Caco-2 (cell line): ENCODE results near the gene BCAS3. TPM values are rescaled to one million over a fixed set of nuclear protein-coding genes. Genes with fewer than 3 reads are reported as not detected.

ENCODE experiments used
- BruUV-seq: library from RNA; stranded (reverse); fragments of 400-500 nt; replicated peaks from 2 replicates; lab custom pipeline; 2021; lab: Mats Ljungman, UMichigan
- CTCF ChIA-PET: fragments of 300-600 bp; sonication (Branson Sonifier 250); formaldehyde crosslinking; loops from one replicate; lab custom pipeline; 2022; ENCODE audit warnings: antibody characterized with exemption; lab: Charles Lee
- POLR2A ChIA-PET: fragments of 300-600 bp; sonication (Branson Sonifier 250); formaldehyde crosslinking; loops from one replicate; lab custom pipeline; 2022; ENCODE audit warnings: antibody characterized with exemption; lab: Charles Lee
- DNase-seq, 2 experiments: peaks; one replicate each; pipeline versions ENCODE4 v3.0.0 to v3.0.0-alpha.2; 2020 to 2022
- H3K27me3 ChIP-seq: replicated peaks from 2 replicates; pipeline ENCODE4 v1.6.0; 2011; ENCODE audit warnings: low read length; ENCODE audit not compliant: control insufficient read depth, insufficient read depth
- H3K36me3 ChIP-seq: 2 replicates; pipeline ENCODE4 v1.5.1; 2011; ENCODE audit warnings: low read length; ENCODE audit not compliant: control insufficient read depth, insufficient read depth
- H3K4me1 ChIP-seq: fragments of 250-450 bp; sonication (Bioruptor Pico); 2 replicates; pipeline ENCODE4 v1.5.1; 2020; ENCODE audit warnings: mild to moderate bottlenecking
- H3K4me3 ChIP-seq: 2 replicates; pipeline ENCODE4 v1.5.1; 2011; ENCODE audit warnings: low read depth, mild to moderate bottlenecking, control low read depth, low read length
- H3K9me3 ChIP-seq: fragments of 250-450 bp; sonication (Bioruptor Pico); 2 replicates; pipeline ENCODE4 v1.5.1; 2020; ENCODE audit warnings: mild to moderate bottlenecking, moderate library complexity
- H3K27ac Mint-ChIP-seq: one replicate; pipeline ENCODE4 v1.8.0; 2022; ENCODE audit warnings: mixed read lengths; ENCODE audit not compliant: unreplicated experiment
- H3K27me3 Mint-ChIP-seq: one replicate; pipeline ENCODE4 v1.8.0; 2022; ENCODE audit warnings: mixed read lengths; ENCODE audit not compliant: insufficient read depth, unreplicated experiment
- H3K36me3 Mint-ChIP-seq: one replicate; pipeline ENCODE4 v1.8.0; 2022; ENCODE audit warnings: mild to moderate bottlenecking, mixed read lengths; ENCODE audit not compliant: insufficient read depth, unreplicated experiment
- H3K4me1 Mint-ChIP-seq: one replicate; pipeline ENCODE4 v1.8.0; 2022; ENCODE audit warnings: low read depth, mixed read lengths; ENCODE audit not compliant: unreplicated experiment
- H3K4me3 Mint-ChIP-seq: one replicate; pipeline ENCODE4 v1.8.0; 2022; ENCODE audit warnings: mild to moderate bottlenecking, moderate library complexity, mixed read lengths; ENCODE audit not compliant: unreplicated experiment
- H3K9me3 Mint-ChIP-seq: one replicate; pipeline ENCODE4 v1.8.0; 2022; ENCODE audit warnings: mixed read lengths; ENCODE audit not compliant: unreplicated experiment
- intact Hi-C: fragments of 100-400 bp; cut with micrococcal nuclease; formaldehyde crosslinking; loops from one replicate; pipeline ENCODE4 v1.10.0; 2022; ENCODE audit not compliant: unreplicated experiment
- total RNA-seq: library from RNA; stranded (reverse); gene quantifications from 2 replicates; pipeline ENCODE4 v1.2.3, GENCODE V29; 2022
- TF ChIP-seq, protein P1 (sequence below), 2 experiments: fragments of 200-600 bp in 1 of 2; IDR thresholded peaks; 1 replicate in 1 of 2; 2 replicates in 1 of 2; pipeline versions ENCODE4 v1.5.1 to v1.8.0; 2011 to 2022; ENCODE audit warnings: antibody characterized with exemption in 1 of 2, control low read depth in 1 of 2, inconsistent platforms in 1 of 2, low read depth in 1 of 2, low read length in 1 of 2, mild to moderate bottlenecking in 1 of 2, moderate library complexity in 1 of 2; ENCODE audit not compliant: insufficient read depth in 1 of 2, severe bottlenecking in 1 of 2, unreplicated experiment in 1 of 2

Gene BCAS3
- total RNA-seq, 1 experiment from 2014 or later = 44.1 TPM

DNA sequence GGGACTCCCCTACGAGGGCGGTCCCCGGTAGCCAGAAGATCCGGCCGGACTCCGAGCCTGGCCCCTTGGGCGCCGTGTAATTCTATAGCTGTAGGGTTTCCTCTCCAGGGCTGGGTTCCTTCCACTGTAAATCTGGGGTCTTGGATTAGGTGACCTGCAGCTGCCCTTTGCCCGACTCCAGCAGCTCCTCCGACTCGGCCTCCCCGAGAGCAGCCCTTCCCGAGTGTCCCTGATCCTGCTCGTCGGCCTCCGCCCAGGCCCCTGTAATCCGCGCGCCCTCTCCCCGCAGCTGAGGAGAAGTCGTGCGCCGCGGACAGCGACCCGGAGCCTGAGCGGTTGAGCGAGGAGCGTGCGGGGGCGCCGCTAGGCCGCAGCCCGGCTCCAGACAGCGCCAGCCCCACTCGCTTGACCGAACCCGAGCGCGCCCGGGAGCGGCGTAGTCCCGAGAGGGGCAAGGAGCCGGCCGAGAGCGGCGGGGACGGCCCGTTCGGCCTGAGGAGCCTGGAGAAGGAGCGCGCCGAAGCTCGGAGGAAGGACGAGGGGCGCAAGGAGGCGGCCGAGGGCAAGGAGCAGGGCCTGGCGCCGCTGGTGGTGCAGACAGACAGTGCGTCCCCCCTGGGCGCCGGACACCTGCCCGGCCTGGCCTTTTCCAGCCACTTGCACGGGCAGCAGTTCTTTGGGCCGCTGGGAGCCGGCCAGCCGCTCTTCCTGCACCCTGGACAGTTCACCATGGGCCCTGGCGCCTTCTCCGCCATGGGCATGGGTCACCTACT, 727.4 kb downstream of the BCAS3 start:
- Mint-ChIP-seq H3K4me1 (no peaks in the 10 kb centered on the region), H3K9me3 (no peaks in the 10 kb centered on the region), H3K27me3 (no peaks in the 10 kb centered on the region), H3K4me3 (no peak overlapping the region), H3K36me3 (peaks cover 10% of the 10 kb centered on the region), H3K27ac (no peak overlapping the region)
- Histone ChIP-seq H3K4me3 (no peak overlapping the region), H3K27me3 (no peaks in the 10 kb centered on the region), H3K36me3 (no peaks in the 10 kb centered on the region), H3K4me1 (no peaks in the 10 kb centered on the region), H3K9me3 (no peaks in the 10 kb centered on the region)
- no TSS peak for BruUV-seq
- intact Hi-C loops = no loop called here
- no peak for DNase-seq
- ChIA-PET POLR2A (no interaction called here), CTCF (interaction anchor here (1.0 kb wide), 1 partner anchor 11 kb away, joined by 3 read pairs; no protein-coding TSS in a partner anchor)
- TF ChIP-seq, protein P1, sequence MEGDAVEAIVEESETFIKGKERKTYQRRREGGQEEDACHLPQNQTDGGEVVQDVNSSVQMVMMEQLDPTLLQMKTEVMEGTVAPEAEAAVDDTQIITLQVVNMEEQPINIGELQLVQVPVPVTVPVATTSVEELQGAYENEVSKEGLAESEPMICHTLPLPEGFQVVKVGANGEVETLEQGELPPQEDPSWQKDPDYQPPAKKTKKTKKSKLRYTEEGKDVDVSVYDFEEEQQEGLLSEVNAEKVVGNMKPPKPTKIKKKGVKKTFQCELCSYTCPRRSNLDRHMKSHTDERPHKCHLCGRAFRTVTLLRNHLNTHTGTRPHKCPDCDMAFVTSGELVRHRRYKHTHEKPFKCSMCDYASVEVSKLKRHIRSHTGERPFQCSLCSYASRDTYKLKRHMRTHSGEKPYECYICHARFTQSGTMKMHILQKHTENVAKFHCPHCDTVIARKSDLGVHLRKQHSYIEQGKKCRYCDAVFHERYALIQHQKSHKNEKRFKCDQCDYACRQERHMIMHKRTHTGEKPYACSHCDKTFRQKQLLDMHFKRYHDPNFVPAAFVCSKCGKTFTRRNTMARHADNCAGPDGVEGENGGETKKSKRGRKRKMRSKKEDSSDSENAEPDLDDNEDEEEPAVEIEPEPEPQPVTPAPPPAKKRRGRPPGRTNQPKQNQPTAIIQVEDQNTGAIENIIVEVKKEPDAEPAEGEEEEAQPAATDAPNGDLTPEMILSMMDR (IDR thresholded peaks at IDR 0.05; ENCODE audit: insufficient read depth in 1 of 2, low read depth in 1 of 2, low read length in 1 of 2, severe bottlenecking in 1 of 2, unreplicated experiment in 1 of 2) = no peak

DNA sequence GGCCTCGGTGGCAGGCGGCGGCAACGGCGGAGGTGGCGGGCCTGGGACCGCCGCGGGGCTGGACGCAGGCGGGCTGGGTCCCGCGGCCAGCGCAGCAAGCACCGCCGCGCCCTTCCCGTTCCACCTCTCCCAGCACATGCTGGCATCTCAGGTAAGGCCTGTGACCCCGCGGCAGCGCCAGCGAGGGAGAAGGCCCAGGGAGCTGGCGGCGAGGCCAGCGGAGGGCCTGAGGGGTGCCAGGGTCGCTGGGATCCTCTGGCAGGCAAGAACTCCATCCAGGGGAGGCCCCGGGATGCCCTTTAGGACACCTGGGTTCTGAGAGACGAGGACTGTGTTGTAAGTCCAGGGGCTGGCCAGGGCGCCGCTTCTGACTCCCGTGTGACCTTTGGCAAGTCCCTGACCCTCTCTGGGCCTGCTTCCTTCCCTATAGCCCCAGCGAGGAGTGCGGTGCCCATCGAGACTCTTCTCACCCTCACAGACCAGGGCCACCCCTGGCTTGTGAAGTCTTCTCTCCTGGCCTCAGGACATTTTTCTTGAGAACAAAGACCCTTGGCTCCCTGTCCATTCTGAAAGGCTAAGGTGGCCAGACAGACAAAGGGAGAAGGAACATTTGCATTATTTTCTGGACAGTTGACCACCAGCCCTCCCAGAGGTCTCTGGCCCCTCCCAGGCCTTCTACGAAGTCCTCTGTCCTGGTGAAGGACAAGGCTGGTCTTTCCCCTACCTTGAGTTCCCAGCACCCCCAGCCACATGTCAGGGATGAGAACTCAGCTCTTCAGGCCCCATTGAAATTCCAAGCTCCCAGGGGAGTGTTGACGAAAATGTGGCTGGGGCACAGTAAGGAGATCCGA, 728.3 kb downstream of the BCAS3 start:
- Histone ChIP-seq H3K4me3 (no peak overlapping the region), H3K4me1 (no peaks in the 10 kb centered on the region), H3K36me3 (no peaks in the 10 kb centered on the region), H3K9me3 (no peaks in the 10 kb centered on the region), H3K27me3 (no peaks in the 10 kb centered on the region)
- BruUV-seq = no TSS peak
- intact Hi-C loops = no loop called here
- peaks cover 18% of the 10 kb centered on the region for H3K36me3 Mint-ChIP-seq
- TF ChIP-seq, protein P1 (IDR thresholded peaks at IDR 0.05; ENCODE audit: insufficient read depth in 1 of 2, low read depth in 1 of 2, low read length in 1 of 2, severe bottlenecking in 1 of 2, unreplicated experiment in 1 of 2) = no peak
- no peak overlapping the region for H3K4me3 Mint-ChIP-seq
- no peak for DNase-seq
- POLR2A ChIA-PET = no interaction called here
- H3K9me3 Mint-ChIP-seq = no peaks in the 10 kb centered on the region
- H3K4me1 Mint-ChIP-seq = no peaks in the 10 kb centered on the region
- H3K27me3 Mint-ChIP-seq = no peaks in the 10 kb centered on the region
- no peak overlapping the region for H3K27ac Mint-ChIP-seq
- CTCF ChIA-PET = interaction anchor here (0.6 kb wide), 1 partner anchor 91 kb away, joined by 3 read pairs; no protein-coding TSS in a partner anchor

DNA sequence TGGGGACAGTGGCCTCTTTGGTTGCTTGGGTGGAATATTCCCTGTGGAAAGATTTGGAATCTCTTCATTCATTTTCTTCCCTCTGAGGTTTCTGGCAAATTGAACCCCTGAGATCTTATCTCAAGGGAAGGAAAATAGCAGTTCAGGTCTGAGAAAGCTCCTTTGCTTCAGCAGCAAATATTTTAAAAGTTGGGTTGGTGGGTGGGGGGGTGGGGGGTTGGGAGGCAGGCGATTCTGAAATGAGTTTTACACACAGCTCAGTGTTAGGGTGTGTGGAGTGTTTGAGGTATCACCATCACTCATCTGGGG, 728.8 kb downstream of the BCAS3 start:
- intact Hi-C loops = no loop called here

More for the DNA sequence above, 728.8 kb downstream of the BCAS3 start:
- Mint-ChIP-seq H3K27ac (no peak overlapping the region), H3K4me3 (no peak overlapping the region), H3K9me3 (no peaks in the 10 kb centered on the region), H3K27me3 (no peaks in the 10 kb centered on the region), H3K4me1 (no peaks in the 10 kb centered on the region), H3K36me3 (peaks cover 19% of the 10 kb centered on the region)
- POLR2A ChIA-PET = no interaction called here
- no TSS peak for BruUV-seq
- Histone ChIP-seq H3K36me3 (no peaks in the 10 kb centered on the region), H3K4me1 (no peaks in the 10 kb centered on the region), H3K27me3 (no peaks in the 10 kb centered on the region), H3K4me3 (no peak overlapping the region), H3K9me3 (no peaks in the 10 kb centered on the region)
- CTCF ChIA-PET = interaction anchor here (0.6 kb wide), 1 partner anchor 91 kb away, joined by 3 read pairs; no protein-coding TSS in a partner anchor
- no peak for DNase-seq
- TF ChIP-seq, protein P1 (IDR thresholded peaks at IDR 0.05; ENCODE audit: insufficient read depth in 1 of 2, low read depth in 1 of 2, low read length in 1 of 2, severe bottlenecking in 1 of 2, unreplicated experiment in 1 of 2) = no peak
